ENCODE measurements around the gene KRI1. TPM values are rescaled to one million over a fixed set of nuclear protein-coding genes. Genes with fewer than 3 reads are reported as not detected.
A peak's percentile ranks its signal among the peaks of the same experiment; 100 is the strongest.

KRI1 gene
- polyA plus RNA-seq, 3 donors = 3.9 to 21.0 (median 6.1) TPM

DNA sequence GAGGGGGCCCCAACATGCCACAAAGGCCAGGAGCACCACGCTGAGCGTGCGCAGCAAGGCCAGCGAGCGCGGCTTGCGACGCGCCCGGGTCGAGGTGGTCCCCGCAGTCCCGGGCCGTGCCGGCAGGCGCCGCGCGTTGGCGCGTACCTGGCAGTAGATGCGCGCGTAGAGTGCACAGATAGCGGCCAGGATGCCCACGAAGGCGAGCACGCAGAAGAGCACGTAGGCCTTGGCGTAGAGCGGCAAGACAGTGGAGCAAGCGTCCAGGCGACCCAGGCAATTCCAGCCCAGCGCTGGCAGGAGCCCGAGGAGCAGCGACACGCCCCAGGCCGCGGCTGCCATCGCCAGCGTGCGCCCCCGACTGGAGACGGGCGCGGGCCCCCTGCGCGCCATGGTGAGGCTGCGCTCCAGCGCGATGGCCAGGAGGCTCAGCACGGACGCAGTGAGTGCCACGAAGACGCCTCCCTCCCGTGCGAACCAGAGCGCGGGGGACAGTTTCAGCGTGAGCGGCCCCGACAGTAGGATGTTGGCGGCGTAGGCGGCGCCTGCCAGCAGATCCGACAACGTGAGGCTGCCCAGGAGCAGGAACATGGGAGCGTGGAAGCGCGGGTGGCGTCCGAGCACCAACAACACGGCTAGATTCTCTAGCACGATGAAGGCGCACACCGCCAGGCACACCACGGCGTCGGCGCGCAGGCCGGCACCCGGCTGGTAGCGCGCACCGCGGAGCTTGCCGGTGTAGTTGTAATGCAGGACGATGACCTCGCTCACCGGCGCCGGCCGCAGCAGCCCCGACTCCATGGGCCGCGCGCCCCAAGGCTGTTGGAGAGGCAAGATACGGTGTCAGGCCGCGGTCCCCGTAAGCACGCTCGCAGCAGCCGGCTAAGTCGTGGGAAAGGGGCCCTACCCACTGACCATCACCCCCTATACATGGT is 51.3 kb downstream of the KRI1 start:
- Mint-ChIP-seq H3K4me3 (peak overlapping the region; percentile 20 to 92), H3K9me3 (peaks cover 0 to 23% (median 16%) of the 10 kb centered on the region in 7 donors), H3K4me1 (peaks cover 40% of the 10 kb centered on the region), H3K27ac (no peak overlapping the region), H3K27me3 (ENCODE audit: low read depth in 3 of 3) (peaks cover 59 to 73% (median 62%) of the 10 kb centered on the region in 3 donors), H3K36me3 (peaks cover 3 to 21% of the 10 kb centered on the region in 2 donors)
- WGBS (ENCODE audit: insufficient coverage) = 2% methylated on average over 99 of the region's 107 CpGs
- Histone ChIP-seq H2AFZ (ENCODE audit: insufficient read depth, low read depth, low read length, poor library complexity, severe bottlenecking) (no peak overlapping the region), H3K9ac (ENCODE audit: insufficient read depth, low read length, poor library complexity, severe bottlenecking) (no peak overlapping the region), H3K4me1 (ENCODE audit: control insufficient read depth in 1 of 2, insufficient read depth in 2 of 2, low read length in 2 of 2) (peaks cover 27 to 47% of the 10 kb centered on the region in 2 donors), H4K20me1 (ENCODE audit: insufficient read depth, low read length) (no peaks in the 10 kb centered on the region), H3K27me3 (ENCODE audit: control insufficient read depth in 2 of 2, insufficient read depth in 2 of 2, low read length in 2 of 2) (peaks cover 50 to 66% of the 10 kb centered on the region in 2 donors), H3K27ac (ENCODE audit: low read depth in 1 of 2, low read length in 2 of 2) (no peak overlapping the region), H3K36me3 (replicated peaks in 1 of 2; ENCODE audit: control insufficient read depth in 1 of 2, insufficient read depth in 2 of 2, low read length in 2 of 2) (no peaks in the 10 kb centered on the region), H3K9me3 (replicated peaks in 1 of 2; ENCODE audit: control insufficient read depth in 1 of 2, insufficient read depth in 1 of 2, low read length in 2 of 2) (peaks cover 0 to 44% of the 10 kb centered on the region in 2 donors), H3K4me3 (replicated peaks in 1 of 3; ENCODE audit: low read depth in 2 of 3, low read length in 3 of 3) (no peak overlapping the region), H3K79me2 (ENCODE audit: insufficient read depth, low read length) (no peaks in the 10 kb centered on the region), H3K4me2 (replicated peaks; ENCODE audit: extremely low read depth, low read length, poor library complexity, severe bottlenecking) (no peak overlapping the region)
- TF ChIP-seq CTCF (IDR thresholded peaks at IDR 0.05) = peak; percentile 7
- intact Hi-C loops (cut with micrococcal nuclease) = no loop called here
- DNase-seq = no peak

DNA sequence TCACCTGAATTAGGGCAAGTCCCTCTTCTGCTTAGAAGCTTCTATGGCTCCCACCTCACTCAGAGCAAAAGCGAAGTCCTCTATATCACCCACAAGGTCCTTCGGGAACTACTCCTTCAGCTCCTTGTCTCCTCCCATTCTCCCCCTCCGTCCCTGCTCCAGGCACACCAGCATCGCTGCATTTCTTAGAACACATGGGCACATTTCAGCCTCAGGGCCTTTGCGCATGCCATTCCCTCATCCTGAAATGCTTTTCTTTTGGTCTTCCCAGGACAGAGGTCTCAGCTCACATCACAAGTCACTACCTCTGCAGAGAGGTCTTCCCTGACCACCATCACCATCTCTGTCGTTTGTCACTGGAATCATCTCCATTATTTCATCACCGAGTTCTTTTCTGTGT is 52.6 kb downstream of the KRI1 start:
- DNase-seq = no peak
- WGBS (ENCODE audit: insufficient coverage) = 86% methylated on average over 5 of the region's 7 CpGs
- Histone ChIP-seq H3K27me3 (ENCODE audit: control insufficient read depth in 2 of 2, insufficient read depth in 2 of 2, low read length in 2 of 2) (peaks cover 43 to 53% of the 10 kb centered on the region in 2 donors), H2AFZ (ENCODE audit: insufficient read depth, low read depth, low read length, poor library complexity, severe bottlenecking) (no peak overlapping the region), H3K9ac (ENCODE audit: insufficient read depth, low read length, poor library complexity, severe bottlenecking) (no peak overlapping the region), H3K36me3 (replicated peaks in 1 of 2; ENCODE audit: control insufficient read depth in 1 of 2, insufficient read depth in 2 of 2, low read length in 2 of 2) (no peaks in the 10 kb centered on the region), H3K4me1 (ENCODE audit: control insufficient read depth in 1 of 2, insufficient read depth in 2 of 2, low read length in 2 of 2) (peaks cover 19 to 37% of the 10 kb centered on the region in 2 donors), H3K4me2 (replicated peaks; ENCODE audit: extremely low read depth, low read length, poor library complexity, severe bottlenecking) (no peak overlapping the region), H4K20me1 (ENCODE audit: insufficient read depth, low read length) (no peaks in the 10 kb centered on the region), H3K27ac (ENCODE audit: low read depth in 1 of 2, low read length in 2 of 2) (no peak overlapping the region), H3K79me2 (ENCODE audit: insufficient read depth, low read length) (no peaks in the 10 kb centered on the region), H3K4me3 (replicated peaks in 1 of 3; ENCODE audit: low read depth in 2 of 3, low read length in 3 of 3) (no peak overlapping the region), H3K9me3 (replicated peaks in 1 of 2; ENCODE audit: control insufficient read depth in 1 of 2, insufficient read depth in 1 of 2, low read length in 2 of 2) (peaks cover 0 to 34% of the 10 kb centered on the region in 2 donors)
- H3K27ac Mint-ChIP-seq = no peak overlapping the region
- H3K36me3 Mint-ChIP-seq = peaks cover 3 to 15% of the 10 kb centered on the region in 2 donors
- peaks cover 46 to 61% (median 50%) of the 10 kb centered on the region in 3 donors for H3K27me3 Mint-ChIP-seq (ENCODE audit: low read depth in 3 of 3)
- intact Hi-C loops (cut with micrococcal nuclease) = no loop called here
- H3K9me3 Mint-ChIP-seq = peaks cover 0 to 17% (median 9%) of the 10 kb centered on the region in 7 donors
- no peak for TF ChIP-seq CTCF (IDR thresholded peaks at IDR 0.05)
- H3K4me3 Mint-ChIP-seq = peak overlapping the region in 1 of 2 donors; percentile 87
- peaks cover 28% of the 10 kb centered on the region for H3K4me1 Mint-ChIP-seq

Data from CD14-positive monocyte (primary cell).